HEK293 (cell line): ENCODE measurements around the gene MOB4.

ENCODE experiments used
- ZBTB20 ChIP-seq: fragments of 450-650 bp; formaldehyde crosslinking; IDR thresholded peaks from 2 replicates; pipeline ENCODE4 v1.5.1; 2016; ENCODE audit warnings: missing biosample characterization, missing genetic modification characterization
- ZBTB7A ChIP-seq: fragments of 450-650 bp; formaldehyde crosslinking; IDR thresholded peaks from 2 replicates; pipeline ENCODE4 v1.5.1; 2016; ENCODE audit warnings: low read depth, missing biosample characterization, missing genetic modification characterization
- ZNF146 ChIP-seq: fragments of 450-650 bp; formaldehyde crosslinking; IDR thresholded peaks from 2 replicates; pipeline ENCODE4 v1.5.1; 2016; ENCODE audit warnings: missing biosample characterization, missing genetic modification characterization
- ZNF23 ChIP-seq: fragments of 450-650 bp; formaldehyde crosslinking; IDR thresholded peaks from 2 replicates; pipeline ENCODE4 v1.5.1; 2016; ENCODE audit warnings: missing biosample characterization, missing genetic modification characterization, borderline replicate concordance
- ZNF274 ChIP-seq, 2 experiments: fragments of 200-500 bp in 1 of 2; fragments of 450-650 bp in 1 of 2; sonication (Bioruptor generic) in 1 of 2; formaldehyde crosslinking in 1 of 2; IDR thresholded peaks; 2 replicates each; pipeline versions ENCODE4 v1.5.1 to v1.6.1; 2014 to 2016; ENCODE audit warnings: borderline replicate concordance in 1 of 2, inconsistent platforms in 1 of 2, low read length in 1 of 2, missing biosample characterization in 1 of 2, missing genetic modification characterization in 1 of 2
- TF ChIP-seq, protein P1 (sequence below): fragments of 450-650 bp; formaldehyde crosslinking; conservative IDR thresholded peaks from 2 replicates; pipeline ENCODE4 v1.5.1; 2016; ENCODE audit warnings: low read depth, missing biosample characterization, missing genetic modification characterization
- TF ChIP-seq, protein P2 (sequence below): fragments of 450-650 bp; formaldehyde crosslinking; IDR thresholded peaks from 2 replicates; pipeline ENCODE4 v1.5.1; 2016; ENCODE audit warnings: missing biosample characterization, missing genetic modification characterization
- TF ChIP-seq, protein P3 (sequence below): fragments of 450-650 bp; formaldehyde crosslinking; IDR thresholded peaks from 2 replicates; pipeline ENCODE4 v1.5.1; 2016; ENCODE audit warnings: missing biosample characterization, missing genetic modification characterization
- TF ChIP-seq, protein P4 (sequence below): fragments of 450-650 bp; formaldehyde crosslinking; IDR thresholded peaks from 2 replicates; pipeline ENCODE4 v1.5.1; 2016; ENCODE audit warnings: missing biosample characterization, missing genetic modification characterization
- TF ChIP-seq, protein P5 (sequence below): sonication (generic); formaldehyde crosslinking; IDR thresholded peaks from 2 replicates; pipeline ENCODE4 v1.8.1; 2022; ENCODE audit warnings: mild to moderate bottlenecking, moderate library complexity, missing genetic modification reagents
- TF ChIP-seq, protein P6 (sequence below): fragments of 450-650 bp; formaldehyde crosslinking; IDR thresholded peaks from 2 replicates; pipeline ENCODE4 v1.5.1; 2016; ENCODE audit warnings: missing biosample characterization, missing genetic modification characterization
- TF ChIP-seq, protein P7 (sequence below): fragments of 450-650 bp; formaldehyde crosslinking; IDR thresholded peaks from 2 replicates; pipeline ENCODE4 v1.5.1; 2016; ENCODE audit warnings: missing biosample characterization, missing genetic modification characterization, low read depth
- TF ChIP-seq, protein P8 (sequence below): fragments of 450-650 bp; formaldehyde crosslinking; IDR thresholded peaks from 2 replicates; pipeline ENCODE4 v1.5.1; 2016; ENCODE audit warnings: missing biosample characterization, missing genetic modification characterization

DNA sequence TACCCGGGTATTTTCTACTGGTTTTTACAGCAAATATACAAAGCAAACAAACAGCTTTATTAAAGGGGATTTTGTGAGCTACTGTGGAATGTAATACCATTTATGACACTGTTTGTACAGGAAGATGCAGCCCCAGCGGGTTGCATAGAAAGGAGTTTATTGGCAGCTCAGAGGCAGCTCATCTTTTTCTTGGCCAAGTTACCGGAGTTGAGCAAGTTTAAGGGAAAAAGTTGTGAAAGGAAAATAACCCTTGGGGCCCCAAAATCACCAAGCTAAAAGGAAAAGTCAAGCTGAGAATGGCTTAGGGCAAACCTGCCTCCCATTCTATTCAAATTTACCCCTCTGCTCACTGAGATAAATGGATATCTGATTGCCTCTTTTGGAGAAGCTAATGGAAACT lies 60.8 kb downstream of the MOB4 start:
- TF ChIP-seq, protein P1, sequence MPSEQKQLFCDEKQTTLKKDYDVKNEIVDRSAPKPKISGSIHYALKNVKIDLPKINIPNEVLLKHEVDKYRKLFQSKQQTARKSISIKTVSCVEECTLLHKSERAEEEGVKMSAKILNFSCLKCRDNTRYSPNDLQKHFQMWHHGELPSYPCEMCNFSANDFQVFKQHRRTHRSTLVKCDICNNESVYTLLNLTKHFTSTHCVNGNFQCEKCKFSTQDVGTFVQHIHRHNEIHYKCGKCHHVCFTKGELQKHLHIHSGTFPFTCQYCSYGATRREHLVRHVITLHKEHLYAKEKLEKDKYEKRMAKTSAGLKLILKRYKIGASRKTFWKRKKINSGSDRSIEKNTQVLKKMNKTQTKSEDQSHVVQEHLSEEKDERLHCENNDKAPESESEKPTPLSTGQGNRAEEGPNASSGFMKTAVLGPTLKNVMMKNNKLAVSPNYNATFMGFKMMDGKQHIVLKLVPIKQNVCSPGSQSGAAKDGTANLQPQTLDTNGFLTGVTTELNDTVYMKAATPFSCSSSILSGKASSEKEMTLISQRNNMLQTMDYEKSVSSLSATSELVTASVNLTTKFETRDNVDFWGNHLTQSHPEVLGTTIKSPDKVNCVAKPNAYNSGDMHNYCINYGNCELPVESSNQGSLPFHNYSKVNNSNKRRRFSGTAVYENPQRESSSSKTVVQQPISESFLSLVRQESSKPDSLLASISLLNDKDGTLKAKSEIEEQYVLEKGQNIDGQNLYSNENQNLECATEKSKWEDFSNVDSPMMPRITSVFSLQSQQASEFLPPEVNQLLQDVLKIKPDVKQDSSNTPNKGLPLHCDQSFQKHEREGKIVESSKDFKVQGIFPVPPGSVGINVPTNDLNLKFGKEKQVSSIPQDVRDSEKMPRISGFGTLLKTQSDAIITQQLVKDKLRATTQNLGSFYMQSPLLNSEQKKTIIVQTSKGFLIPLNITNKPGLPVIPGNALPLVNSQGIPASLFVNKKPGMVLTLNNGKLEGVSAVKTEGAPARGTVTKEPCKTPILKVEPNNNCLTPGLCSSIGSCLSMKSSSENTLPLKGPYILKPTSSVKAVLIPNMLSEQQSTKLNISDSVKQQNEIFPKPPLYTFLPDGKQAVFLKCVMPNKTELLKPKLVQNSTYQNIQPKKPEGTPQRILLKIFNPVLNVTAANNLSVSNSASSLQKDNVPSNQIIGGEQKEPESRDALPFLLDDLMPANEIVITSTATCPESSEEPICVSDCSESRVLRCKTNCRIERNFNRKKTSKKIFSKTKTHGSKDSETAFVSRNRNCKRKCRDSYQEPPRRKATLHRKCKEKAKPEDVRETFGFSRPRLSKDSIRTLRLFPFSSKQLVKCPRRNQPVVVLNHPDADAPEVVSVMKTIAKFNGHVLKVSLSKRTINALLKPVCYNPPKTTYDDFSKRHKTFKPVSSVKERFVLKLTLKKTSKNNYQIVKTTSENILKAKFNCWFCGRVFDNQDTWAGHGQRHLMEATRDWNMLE (tag by site-specific recombination): no peak
- TF ChIP-seq, protein P2, sequence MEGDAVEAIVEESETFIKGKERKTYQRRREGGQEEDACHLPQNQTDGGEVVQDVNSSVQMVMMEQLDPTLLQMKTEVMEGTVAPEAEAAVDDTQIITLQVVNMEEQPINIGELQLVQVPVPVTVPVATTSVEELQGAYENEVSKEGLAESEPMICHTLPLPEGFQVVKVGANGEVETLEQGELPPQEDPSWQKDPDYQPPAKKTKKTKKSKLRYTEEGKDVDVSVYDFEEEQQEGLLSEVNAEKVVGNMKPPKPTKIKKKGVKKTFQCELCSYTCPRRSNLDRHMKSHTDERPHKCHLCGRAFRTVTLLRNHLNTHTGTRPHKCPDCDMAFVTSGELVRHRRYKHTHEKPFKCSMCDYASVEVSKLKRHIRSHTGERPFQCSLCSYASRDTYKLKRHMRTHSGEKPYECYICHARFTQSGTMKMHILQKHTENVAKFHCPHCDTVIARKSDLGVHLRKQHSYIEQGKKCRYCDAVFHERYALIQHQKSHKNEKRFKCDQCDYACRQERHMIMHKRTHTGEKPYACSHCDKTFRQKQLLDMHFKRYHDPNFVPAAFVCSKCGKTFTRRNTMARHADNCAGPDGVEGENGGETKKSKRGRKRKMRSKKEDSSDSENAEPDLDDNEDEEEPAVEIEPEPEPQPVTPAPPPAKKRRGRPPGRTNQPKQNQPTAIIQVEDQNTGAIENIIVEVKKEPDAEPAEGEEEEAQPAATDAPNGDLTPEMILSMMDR (tag by site-specific recombination): no peak
- TF ChIP-seq ZNF23 (tag by site-specific recombination) (no peak), ZNF274 (IDR thresholded peaks at IDR 0.05; ENCODE audit: low read length) (no peak), ZNF274 (tag by site-specific recombination; IDR thresholded peaks at IDR 0.05; ENCODE audit: borderline replicate concordance) (no peak), ZBTB7A (tag by site-specific recombination) (no peak), ZBTB20 (tag by site-specific recombination) (no peak), ZNF146 (tag by site-specific recombination) (no peak)
- TF ChIP-seq, protein P3, sequence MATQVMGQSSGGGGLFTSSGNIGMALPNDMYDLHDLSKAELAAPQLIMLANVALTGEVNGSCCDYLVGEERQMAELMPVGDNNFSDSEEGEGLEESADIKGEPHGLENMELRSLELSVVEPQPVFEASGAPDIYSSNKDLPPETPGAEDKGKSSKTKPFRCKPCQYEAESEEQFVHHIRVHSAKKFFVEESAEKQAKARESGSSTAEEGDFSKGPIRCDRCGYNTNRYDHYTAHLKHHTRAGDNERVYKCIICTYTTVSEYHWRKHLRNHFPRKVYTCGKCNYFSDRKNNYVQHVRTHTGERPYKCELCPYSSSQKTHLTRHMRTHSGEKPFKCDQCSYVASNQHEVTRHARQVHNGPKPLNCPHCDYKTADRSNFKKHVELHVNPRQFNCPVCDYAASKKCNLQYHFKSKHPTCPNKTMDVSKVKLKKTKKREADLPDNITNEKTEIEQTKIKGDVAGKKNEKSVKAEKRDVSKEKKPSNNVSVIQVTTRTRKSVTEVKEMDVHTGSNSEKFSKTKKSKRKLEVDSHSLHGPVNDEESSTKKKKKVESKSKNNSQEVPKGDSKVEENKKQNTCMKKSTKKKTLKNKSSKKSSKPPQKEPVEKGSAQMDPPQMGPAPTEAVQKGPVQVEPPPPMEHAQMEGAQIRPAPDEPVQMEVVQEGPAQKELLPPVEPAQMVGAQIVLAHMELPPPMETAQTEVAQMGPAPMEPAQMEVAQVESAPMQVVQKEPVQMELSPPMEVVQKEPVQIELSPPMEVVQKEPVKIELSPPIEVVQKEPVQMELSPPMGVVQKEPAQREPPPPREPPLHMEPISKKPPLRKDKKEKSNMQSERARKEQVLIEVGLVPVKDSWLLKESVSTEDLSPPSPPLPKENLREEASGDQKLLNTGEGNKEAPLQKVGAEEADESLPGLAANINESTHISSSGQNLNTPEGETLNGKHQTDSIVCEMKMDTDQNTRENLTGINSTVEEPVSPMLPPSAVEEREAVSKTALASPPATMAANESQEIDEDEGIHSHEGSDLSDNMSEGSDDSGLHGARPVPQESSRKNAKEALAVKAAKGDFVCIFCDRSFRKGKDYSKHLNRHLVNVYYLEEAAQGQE: no peak
- TF ChIP-seq, protein P4, sequence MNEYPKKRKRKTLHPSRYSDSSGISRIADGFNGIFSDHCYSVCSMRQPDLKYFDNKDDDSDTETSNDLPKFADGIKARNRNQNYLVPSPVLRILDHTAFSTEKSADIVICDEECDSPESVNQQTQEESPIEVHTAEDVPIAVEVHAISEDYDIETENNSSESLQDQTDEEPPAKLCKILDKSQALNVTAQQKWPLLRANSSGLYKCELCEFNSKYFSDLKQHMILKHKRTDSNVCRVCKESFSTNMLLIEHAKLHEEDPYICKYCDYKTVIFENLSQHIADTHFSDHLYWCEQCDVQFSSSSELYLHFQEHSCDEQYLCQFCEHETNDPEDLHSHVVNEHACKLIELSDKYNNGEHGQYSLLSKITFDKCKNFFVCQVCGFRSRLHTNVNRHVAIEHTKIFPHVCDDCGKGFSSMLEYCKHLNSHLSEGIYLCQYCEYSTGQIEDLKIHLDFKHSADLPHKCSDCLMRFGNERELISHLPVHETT (tag by site-specific recombination): no peak
- TF ChIP-seq, protein P5, sequence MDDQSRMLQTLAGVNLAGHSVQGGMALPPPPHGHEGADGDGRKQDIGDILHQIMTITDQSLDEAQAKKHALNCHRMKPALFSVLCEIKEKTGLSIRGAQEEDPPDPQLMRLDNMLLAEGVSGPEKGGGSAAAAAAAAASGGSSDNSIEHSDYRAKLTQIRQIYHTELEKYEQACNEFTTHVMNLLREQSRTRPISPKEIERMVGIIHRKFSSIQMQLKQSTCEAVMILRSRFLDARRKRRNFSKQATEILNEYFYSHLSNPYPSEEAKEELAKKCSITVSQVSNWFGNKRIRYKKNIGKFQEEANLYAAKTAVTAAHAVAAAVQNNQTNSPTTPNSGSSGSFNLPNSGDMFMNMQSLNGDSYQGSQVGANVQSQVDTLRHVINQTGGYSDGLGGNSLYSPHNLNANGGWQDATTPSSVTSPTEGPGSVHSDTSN (CRISPR knock-in tag): no peak
- TF ChIP-seq, protein P6, sequence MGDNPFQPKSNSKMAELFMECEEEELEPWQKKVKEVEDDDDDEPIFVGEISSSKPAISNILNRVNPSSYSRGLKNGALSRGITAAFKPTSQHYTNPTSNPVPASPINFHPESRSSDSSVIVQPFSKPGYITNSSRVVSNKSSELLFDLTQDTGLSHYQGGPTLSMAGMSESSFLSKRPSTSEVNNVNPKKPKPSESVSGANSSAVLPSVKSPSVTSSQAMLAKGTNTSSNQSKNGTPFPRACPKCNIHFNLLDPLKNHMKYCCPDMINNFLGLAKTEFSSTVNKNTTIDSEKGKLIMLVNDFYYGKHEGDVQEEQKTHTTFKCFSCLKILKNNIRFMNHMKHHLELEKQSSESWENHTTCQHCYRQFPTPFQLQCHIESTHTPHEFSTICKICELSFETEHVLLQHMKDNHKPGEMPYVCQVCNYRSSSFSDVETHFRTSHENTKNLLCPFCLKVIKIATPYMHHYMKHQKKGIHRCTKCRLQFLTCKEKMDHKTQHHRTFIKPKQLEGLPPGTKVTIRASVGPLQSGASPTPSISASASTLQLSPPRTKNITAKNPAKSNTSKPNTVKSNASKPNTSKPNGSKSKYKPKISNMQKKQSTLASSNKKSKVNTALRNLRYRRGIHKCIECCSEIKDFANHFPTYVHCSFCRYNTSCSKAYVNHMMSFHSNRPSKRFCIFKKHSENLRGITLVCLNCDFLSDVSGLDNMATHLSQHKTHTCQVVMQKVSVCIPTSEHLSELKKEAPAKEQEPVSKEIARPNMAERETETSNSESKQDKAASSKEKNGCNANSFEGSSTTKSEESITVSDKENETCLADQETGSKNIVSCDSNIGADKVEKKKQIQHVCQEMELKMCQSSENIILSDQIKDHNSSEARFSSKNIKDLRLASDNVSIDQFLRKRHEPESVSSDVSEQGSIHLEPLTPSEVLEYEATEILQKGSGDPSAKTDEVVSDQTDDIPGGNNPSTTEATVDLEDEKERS: no peak
- TF ChIP-seq, protein P7, sequence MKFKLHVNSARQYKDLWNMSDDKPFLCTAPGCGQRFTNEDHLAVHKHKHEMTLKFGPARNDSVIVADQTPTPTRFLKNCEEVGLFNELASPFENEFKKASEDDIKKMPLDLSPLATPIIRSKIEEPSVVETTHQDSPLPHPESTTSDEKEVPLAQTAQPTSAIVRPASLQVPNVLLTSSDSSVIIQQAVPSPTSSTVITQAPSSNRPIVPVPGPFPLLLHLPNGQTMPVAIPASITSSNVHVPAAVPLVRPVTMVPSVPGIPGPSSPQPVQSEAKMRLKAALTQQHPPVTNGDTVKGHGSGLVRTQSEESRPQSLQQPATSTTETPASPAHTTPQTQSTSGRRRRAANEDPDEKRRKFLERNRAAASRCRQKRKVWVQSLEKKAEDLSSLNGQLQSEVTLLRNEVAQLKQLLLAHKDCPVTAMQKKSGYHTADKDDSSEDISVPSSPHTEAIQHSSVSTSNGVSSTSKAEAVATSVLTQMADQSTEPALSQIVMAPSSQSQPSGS: no peak
- TF ChIP-seq, protein P8, sequence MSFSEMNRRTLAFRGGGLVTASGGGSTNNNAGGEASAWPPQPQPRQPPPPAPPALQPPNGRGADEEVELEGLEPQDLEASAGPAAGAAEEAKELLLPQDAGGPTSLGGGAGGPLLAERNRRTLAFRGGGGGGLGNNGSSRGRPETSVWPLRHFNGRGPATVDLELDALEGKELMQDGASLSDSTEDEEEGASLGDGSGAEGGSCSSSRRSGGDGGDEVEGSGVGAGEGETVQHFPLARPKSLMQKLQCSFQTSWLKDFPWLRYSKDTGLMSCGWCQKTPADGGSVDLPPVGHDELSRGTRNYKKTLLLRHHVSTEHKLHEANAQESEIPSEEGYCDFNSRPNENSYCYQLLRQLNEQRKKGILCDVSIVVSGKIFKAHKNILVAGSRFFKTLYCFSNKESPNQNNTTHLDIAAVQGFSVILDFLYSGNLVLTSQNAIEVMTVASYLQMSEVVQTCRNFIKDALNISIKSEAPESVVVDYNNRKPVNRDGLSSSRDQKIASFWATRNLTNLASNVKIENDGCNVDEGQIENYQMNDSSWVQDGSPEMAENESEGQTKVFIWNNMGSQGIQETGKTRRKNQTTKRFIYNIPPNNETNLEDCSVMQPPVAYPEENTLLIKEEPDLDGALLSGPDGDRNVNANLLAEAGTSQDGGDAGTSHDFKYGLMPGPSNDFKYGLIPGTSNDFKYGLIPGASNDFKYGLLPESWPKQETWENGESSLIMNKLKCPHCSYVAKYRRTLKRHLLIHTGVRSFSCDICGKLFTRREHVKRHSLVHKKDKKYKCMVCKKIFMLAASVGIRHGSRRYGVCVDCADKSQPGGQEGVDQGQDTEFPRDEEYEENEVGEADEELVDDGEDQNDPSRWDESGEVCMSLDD (tag by site-specific recombination): no peak
